ENCODE measurements around the gene CST7.
A peak's percentile ranks its signal among the peaks of the same experiment; 100 is the strongest.

Gene CST7

GRCh38 chr20:24984961-24985640 is 36.0 kb downstream of the CST7 start:
- no peak for DNase-seq

- no peak for DNase-seq
Observed at GRCh38 chr20:24985802-24986201, 36.7 kb downstream of the CST7 start.

GRCh38 chr20:24986436-24987015 is 37.5 kb downstream of the CST7 start:
- DNase-seq: no peak

- DNase-seq: no peak
Observed at GRCh38 chr20:24987244-24987643, 38.2 kb downstream of the CST7 start.

- DNase-seq: no peak
Observed at GRCh38 chr20:24987873-24988835, 39.1 kb downstream of the CST7 start.

- DNase-seq: no peak
Observed at GRCh38 chr20:24989162-24989561, 40.1 kb downstream of the CST7 start.

GRCh38 chr20:24990810-24991252 is 41.8 kb downstream of the CST7 start:
- DNase-seq: no peak

- peak in 4 of 58 donors; percentile 53 to 61 (median 60) for DNase-seq
Observed at GRCh38 chr20:24991897-24992486, 42.9 kb downstream of the CST7 start.

GRCh38 chr20:24992487-24993205 is 43.6 kb downstream of the CST7 start, which contains the start of gene APMAP:
Gene APMAP, minus strand, starts transcription at chr20:24992751. Its CDS starts 63 bp downstream, at chr20:24992688.
- peak; percentile 42 to 98 (median 92) for DNase-seq

GRCh38 chr20:24993337-24994185 is 44.5 kb downstream of the CST7 start:
- peak in 1 of 58 donors; percentile 71 for DNase-seq

- no peak for DNase-seq
Observed at GRCh38 chr20:24994186-24994465, 45.1 kb downstream of the CST7 start.

- DNase-seq: peak in 57 of 58 donors; percentile 48 to 97 (median 83)
Observed at GRCh38 chr20:24994470-24995368, 45.6 kb downstream of the CST7 start.

GRCh38 chr20:24995741-24996448 is 46.8 kb downstream of the CST7 start:
- peak in 1 of 58 donors; percentile 16 for DNase-seq

GRCh38 chr20:24996449-24997377 is 47.6 kb downstream of the CST7 start:
- DNase-seq: no peak

GRCh38 chr20:24998121-24998520 is 49.1 kb downstream of the CST7 start:
- no peak for DNase-seq

GRCh38 chr20:24998631-24999445 is 49.8 kb downstream of the CST7 start:
- no peak for DNase-seq
